HEK293 (cell line): Measurements from ENCODE around the gene SNCAIP.
A peak's percentile ranks its signal among the peaks of the same experiment; 100 is the strongest.

Experiments used
- BCL11B ChIP-seq: fragments of 450-650 bp; formaldehyde crosslinking; IDR thresholded peaks from 2 replicates; pipeline ENCODE4 v1.5.1; 2016; ENCODE audit warnings: low read depth, missing biosample characterization, missing genetic modification characterization
- GLI2 ChIP-seq: fragments of 450-650 bp; formaldehyde crosslinking; IDR thresholded peaks from 2 replicates; pipeline ENCODE4; 2017; ENCODE audit warnings: missing biosample characterization, missing genetic modification characterization, low read depth, borderline replicate concordance
- GLIS2 ChIP-seq: fragments of 450-650 bp; formaldehyde crosslinking; IDR thresholded peaks from 2 replicates; pipeline ENCODE4 v1.5.1; 2016; ENCODE audit warnings: missing biosample characterization, missing genetic modification characterization
- HOXA7 ChIP-seq: sonication (generic); formaldehyde crosslinking; IDR thresholded peaks from 2 replicates; pipeline ENCODE4 v1.8.1; 2022; ENCODE audit warnings: missing genetic modification reagents, borderline replicate concordance
- INSM2 ChIP-seq: fragments of 450-650 bp; formaldehyde crosslinking; IDR thresholded peaks from 2 replicates; pipeline ENCODE4 v1.5.1; 2016; ENCODE audit warnings: missing biosample characterization, missing genetic modification characterization
- MZF1 ChIP-seq: fragments of 450-650 bp; formaldehyde crosslinking; IDR thresholded peaks from 2 replicates; pipeline ENCODE4 v1.5.1; 2017; ENCODE audit warnings: missing biosample characterization, missing genetic modification characterization, borderline replicate concordance
- RBAK ChIP-seq: fragments of 450-650 bp; formaldehyde crosslinking; IDR thresholded peaks from 2 replicates; pipeline ENCODE4 v1.5.1; 2016; ENCODE audit warnings: missing biosample characterization, missing genetic modification characterization
- ZBTB10 ChIP-seq: fragments of 450-650 bp; formaldehyde crosslinking; IDR thresholded peaks from 2 replicates; pipeline ENCODE4 v1.5.1; 2016; ENCODE audit warnings: missing biosample characterization, missing genetic modification characterization
- ZBTB44 ChIP-seq: fragments of 450-650 bp; IDR thresholded peaks from 2 replicates; pipeline ENCODE4 v1.5.1; 2018; ENCODE audit warnings: missing biosample characterization, mild to moderate bottlenecking, missing genetic modification characterization
- ZNF112 ChIP-seq: fragments of 450-650 bp; formaldehyde crosslinking; IDR thresholded peaks from 2 replicates; pipeline ENCODE4 v1.5.0; 2017; ENCODE audit warnings: missing biosample characterization, missing genetic modification characterization
- ZNF138 ChIP-seq: fragments of 450-650 bp; formaldehyde crosslinking; IDR thresholded peaks from 2 replicates; pipeline ENCODE4 v1.5.1; 2016; ENCODE audit warnings: missing biosample characterization, missing genetic modification characterization, borderline replicate concordance
- ZNF157 ChIP-seq: fragments of 450-650 bp; formaldehyde crosslinking; IDR thresholded peaks from 2 replicates; pipeline ENCODE4 v1.5.1; 2016; ENCODE audit warnings: missing biosample characterization, missing genetic modification characterization
- ZNF2 ChIP-seq: fragments of 450-650 bp; formaldehyde crosslinking; IDR thresholded peaks from 2 replicates; pipeline ENCODE4 v1.5.1; 2016; ENCODE audit warnings: missing biosample characterization, missing genetic modification characterization
- ZNF211 ChIP-seq: fragments of 450-650 bp; formaldehyde crosslinking; IDR thresholded peaks from 2 replicates; pipeline ENCODE4 v1.5.1; 2016; ENCODE audit warnings: low read depth, missing biosample characterization, missing genetic modification characterization
- ZNF24 ChIP-seq: fragments of 450-650 bp; formaldehyde crosslinking; IDR thresholded peaks from 2 replicates; pipeline ENCODE4 v1.5.1; 2016; ENCODE audit warnings: missing biosample characterization, missing genetic modification characterization
- ZNF26 ChIP-seq: fragments of 450-650 bp; formaldehyde crosslinking; IDR thresholded peaks from 2 replicates; pipeline ENCODE4 v1.5.1; 2016; ENCODE audit warnings: missing biosample characterization, missing genetic modification characterization
- ZNF350 ChIP-seq: fragments of 450-650 bp; formaldehyde crosslinking; IDR thresholded peaks from 2 replicates; pipeline ENCODE4 v1.5.0; 2017; ENCODE audit warnings: missing biosample characterization, mild to moderate bottlenecking, missing genetic modification characterization
- ZNF37A ChIP-seq: fragments of 450-650 bp; IDR thresholded peaks from 2 replicates; pipeline ENCODE4 v1.5.1; 2018; ENCODE audit warnings: missing biosample characterization, missing genetic modification characterization
- ZNF391 ChIP-seq: fragments of 450-650 bp; formaldehyde crosslinking; IDR thresholded peaks from 2 replicates; pipeline ENCODE4 v1.5.1; 2016; ENCODE audit warnings: low read depth, missing biosample characterization, missing genetic modification characterization, borderline replicate concordance
- ZNF394 ChIP-seq: fragments of 450-650 bp; formaldehyde crosslinking; IDR thresholded peaks from 2 replicates; pipeline ENCODE4 v1.5.1; 2016; ENCODE audit warnings: missing biosample characterization, missing genetic modification characterization, mild to moderate bottlenecking, moderate library complexity, borderline replicate concordance
- ZNF580 ChIP-seq: fragments of 450-650 bp; formaldehyde crosslinking; IDR thresholded peaks from 2 replicates; pipeline ENCODE4 v1.5.1; 2016; ENCODE audit warnings: missing biosample characterization, missing genetic modification characterization
- ZNF585B ChIP-seq: fragments of 450-650 bp; formaldehyde crosslinking; IDR thresholded peaks from 2 replicates; pipeline ENCODE4 v1.5.1; 2016; ENCODE audit warnings: missing biosample characterization, missing genetic modification characterization
- ZNF621 ChIP-seq: fragments of 450-650 bp; formaldehyde crosslinking; IDR thresholded peaks from 2 replicates; pipeline ENCODE4 v1.5.1; 2017; ENCODE audit warnings: missing biosample characterization, missing genetic modification characterization
- ZNF623 ChIP-seq: fragments of 450-650 bp; formaldehyde crosslinking; IDR thresholded peaks from 2 replicates; pipeline ENCODE4 v1.5.1; 2016; ENCODE audit warnings: missing biosample characterization, missing genetic modification characterization
- ZNF837 ChIP-seq: fragments of 450-650 bp; formaldehyde crosslinking; IDR thresholded peaks from 2 replicates; pipeline ENCODE4 v1.5.1; 2016; ENCODE audit warnings: missing biosample characterization, missing genetic modification characterization
- ZSCAN5A ChIP-seq: fragments of 450-650 bp; formaldehyde crosslinking; IDR thresholded peaks from 2 replicates; pipeline ENCODE4 v1.5.1; 2016; ENCODE audit warnings: missing biosample characterization, missing genetic modification characterization
- ZXDB ChIP-seq: fragments of 450-650 bp; formaldehyde crosslinking; IDR thresholded peaks from 2 replicates; pipeline ENCODE4 v1.5.1; 2016; ENCODE audit warnings: missing biosample characterization, missing genetic modification characterization

SNCAIP gene

GRCh38 chr5:122478741-122479442 is 166.9 kb downstream of the SNCAIP start (continued):
- TF ChIP-seq ZSCAN5A (tag by site-specific recombination) (no peak), ZNF2 (tag by site-specific recombination) (no peak), ZNF580 (tag by site-specific recombination) (peak; percentile 80), ZNF585B (tag by site-specific recombination) (no peak), ZNF26 (no peak), ZNF211 (tag by site-specific recombination) (no peak), ZXDB (tag by site-specific recombination) (peak; percentile 71), ZBTB10 (no peak), ZNF37A (tag by site-specific recombination) (no peak), ZNF350 (tag by site-specific recombination) (no peak), ZNF138 (tag by site-specific recombination) (no peak), ZNF112 (tag by site-specific recombination) (no peak), ZNF391 (no peak), ZBTB44 (tag by site-specific recombination) (peak; percentile 99), ZNF623 (tag by site-specific recombination) (no peak), INSM2 (tag by site-specific recombination) (no peak), ZNF394 (tag by site-specific recombination) (no peak), BCL11B (tag by site-specific recombination) (peak; percentile 53; the same call in 1 of the 2 replicates), GLIS2 (tag by site-specific recombination) (no peak), HOXA7 (CRISPR knock-in tag) (no peak), ZNF24 (0 out of 2 replicates have a peak, but pooled peaks have one; percentile 34), GLI2 (tag by site-specific recombination) (peak; percentile 47; the same call in 1 of the 2 replicates), ZNF621 (tag by site-specific recombination) (no peak), RBAK (no peak), MZF1 (tag by site-specific recombination) (0 out of 2 replicates have a peak, but pooled peaks have one; percentile 53), ZNF157 (tag by site-specific recombination) (no peak), ZNF837 (tag by site-specific recombination) (no peak)
